ENCODE measurements around the gene CNGA3.

Gene CNGA3

DNA sequence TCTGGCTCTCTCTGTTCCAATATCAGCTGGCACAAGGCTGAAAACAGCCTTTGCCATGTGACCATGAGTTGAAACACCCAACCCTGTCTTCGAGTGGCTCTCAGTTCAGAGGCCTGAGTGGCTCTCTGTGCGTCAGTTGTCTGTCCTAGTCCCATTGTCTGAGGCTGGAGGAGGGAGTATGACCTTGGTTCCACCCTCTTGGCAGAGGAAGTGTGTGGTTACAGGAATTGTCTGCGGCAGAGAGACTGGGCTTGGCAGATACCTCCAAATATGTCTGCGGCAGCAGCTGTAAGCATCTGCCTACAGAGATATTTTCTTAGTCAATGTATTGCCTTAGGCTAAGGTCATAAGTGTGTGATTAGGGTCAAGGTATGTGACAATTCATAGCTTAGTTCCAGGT lies 32.6 kb downstream of the CNGA3 start:
- DNase-seq: no peak

GRCh38 chr2:98379311-98380202 lies 33.3 kb downstream of the CNGA3 start:
- DNase-seq: no peak

DNA sequence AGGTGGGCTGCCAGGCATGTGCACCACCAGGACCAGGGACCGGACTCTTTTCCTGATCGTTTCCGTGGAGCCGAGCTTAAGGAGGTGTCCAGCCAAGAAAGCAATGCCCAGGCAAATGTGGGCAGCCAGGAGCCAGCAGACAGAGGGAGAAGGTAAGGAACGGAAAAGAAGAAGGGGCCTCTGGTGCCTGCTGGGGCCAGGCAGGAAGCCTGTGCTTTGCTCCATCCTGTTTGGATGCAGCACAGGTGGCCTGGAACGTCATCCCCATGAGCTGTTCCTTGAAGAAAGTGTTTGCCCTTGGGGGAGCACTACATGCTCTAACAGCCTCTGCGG lies 33.9 kb downstream of the CNGA3 start:
- DNase-seq: no peak

DNA sequence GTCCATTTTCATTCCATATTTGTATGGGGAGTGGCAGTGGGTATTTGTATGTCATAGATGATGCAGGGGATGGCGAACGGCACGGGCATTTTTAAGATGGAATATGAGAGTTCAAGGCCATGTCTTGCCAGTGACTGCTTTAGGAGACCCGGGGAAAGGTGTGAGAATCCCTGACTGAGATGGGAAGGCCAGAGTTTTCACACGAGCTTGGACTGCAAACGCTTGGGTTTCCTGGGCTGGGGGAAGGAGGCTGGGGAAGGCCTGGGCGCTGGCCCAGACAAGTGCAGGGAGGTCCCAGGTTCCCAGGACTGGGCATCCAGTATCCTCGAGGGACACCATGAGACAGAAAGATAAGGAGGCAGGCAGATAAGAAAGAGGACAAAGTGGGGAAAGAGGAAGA lies 35.2 kb downstream of the CNGA3 start:
- no peak for DNase-seq

GRCh38 chr2:98382086-98382485 lies 35.8 kb downstream of the CNGA3 start:
- no peak for DNase-seq

- DNase-seq: no peak
Measured at GRCh38 chr2:98382739-98383138, 36.5 kb downstream of the CNGA3 start.

- DNase-seq: no peak
Measured at GRCh38 chr2:98383166-98383565, 36.9 kb downstream of the CNGA3 start.

DNA sequence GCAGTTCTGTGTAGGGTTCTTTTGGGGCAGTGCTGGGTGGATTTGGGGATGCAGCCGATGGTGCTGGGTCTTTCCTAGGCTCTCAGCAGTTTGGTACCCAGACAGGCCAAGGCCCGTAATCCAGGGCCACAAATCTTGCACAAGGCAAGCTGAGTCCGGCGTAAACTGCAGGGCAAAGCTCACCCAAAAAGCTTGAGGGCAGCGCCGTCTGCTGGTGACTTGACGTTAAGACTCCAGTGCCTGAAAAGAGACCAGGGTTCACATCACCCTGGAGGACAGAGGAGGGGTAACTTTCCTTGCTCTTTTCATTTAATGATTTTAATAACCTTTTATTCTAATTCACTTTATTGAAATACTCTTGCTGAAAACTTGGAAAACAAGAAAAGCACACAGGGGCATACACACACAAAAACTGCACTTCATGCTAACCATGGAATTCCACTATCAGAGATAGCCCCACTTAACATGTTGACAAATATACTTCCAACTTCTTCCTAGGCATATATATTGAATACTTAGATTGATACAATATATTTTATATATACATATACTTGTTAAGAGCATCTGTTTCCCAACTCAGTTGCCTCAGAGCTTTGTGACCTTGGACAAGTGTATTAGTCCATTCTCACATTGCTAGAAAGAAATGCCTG lies 38.9 kb downstream of the CNGA3 start:
- DNase-seq: peak; percentile 74

- DNase-seq: no peak
Measured at GRCh38 chr2:98387478-98387877, 41.2 kb downstream of the CNGA3 start.

DNA sequence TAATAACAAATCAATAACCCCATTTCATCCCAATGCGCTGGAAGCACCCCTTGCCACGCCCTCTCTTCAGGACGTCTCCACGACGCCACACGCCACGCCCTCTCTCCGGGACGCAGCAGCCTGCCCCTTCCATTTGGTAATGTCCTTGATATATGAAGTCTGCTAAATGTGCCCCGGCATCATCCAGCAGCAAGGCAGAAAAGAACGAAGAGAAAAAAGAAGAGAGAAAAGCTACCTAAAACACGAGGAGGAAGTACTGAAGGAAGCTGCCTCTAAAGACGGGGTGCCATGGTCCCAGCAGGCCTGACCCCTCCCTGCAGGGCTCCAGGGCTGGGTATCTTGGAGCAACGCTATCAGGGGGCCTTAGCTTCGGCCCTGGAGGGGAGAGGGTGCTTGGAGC lies 41.8 kb downstream of the CNGA3 start:
- DNase-seq: no peak

DNA sequence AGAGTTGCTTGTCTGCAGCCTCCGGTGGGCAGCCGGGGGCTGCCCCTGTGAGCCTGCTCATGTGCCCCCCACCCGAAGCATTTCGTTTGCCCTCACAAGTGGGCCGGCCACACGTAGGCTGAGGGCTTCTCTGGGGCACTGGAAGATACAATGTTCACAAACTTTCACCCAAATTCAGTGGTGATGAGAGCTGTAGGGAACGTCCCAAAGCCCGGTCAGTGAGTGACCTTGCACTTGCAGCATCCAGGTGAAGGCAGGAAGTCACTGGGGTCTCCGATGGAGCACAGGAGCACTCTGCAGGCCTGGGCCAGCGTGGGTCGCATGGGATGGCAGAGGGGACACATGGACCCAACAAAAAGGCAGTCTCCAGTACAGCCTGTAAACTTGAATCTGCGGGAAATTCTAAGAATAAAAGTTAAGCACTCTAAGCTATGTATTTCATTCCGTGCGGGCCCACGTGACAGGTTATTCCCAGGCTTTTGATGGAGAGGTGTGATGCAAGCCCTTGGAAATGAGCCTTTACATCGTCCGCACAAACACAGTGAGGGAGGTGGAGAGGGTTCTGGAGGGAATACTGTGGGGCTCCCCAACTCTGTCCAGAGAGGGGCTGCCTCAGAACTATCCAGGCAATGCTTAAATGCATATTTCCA lies 42.5 kb downstream of the CNGA3 start:
- no peak for DNase-seq

DNA sequence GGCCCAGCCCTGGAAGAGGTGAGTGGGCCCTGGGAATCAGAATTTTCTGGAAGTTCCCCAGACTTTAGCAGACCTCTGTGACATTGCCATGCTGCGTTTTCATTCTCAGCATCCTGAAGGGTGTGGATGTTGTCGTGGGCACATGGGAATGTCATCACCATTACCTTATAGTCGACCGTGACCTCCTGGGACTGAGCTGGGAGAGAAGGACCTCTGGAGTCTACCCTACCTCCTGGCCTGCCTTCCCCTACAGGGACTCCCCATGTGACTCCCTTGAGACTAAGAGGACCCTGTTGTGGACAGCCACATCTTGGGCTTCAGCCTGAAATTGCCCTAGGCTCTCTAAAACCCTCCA lies 43.0 kb downstream of the CNGA3 start:
- no peak for DNase-seq

DNA sequence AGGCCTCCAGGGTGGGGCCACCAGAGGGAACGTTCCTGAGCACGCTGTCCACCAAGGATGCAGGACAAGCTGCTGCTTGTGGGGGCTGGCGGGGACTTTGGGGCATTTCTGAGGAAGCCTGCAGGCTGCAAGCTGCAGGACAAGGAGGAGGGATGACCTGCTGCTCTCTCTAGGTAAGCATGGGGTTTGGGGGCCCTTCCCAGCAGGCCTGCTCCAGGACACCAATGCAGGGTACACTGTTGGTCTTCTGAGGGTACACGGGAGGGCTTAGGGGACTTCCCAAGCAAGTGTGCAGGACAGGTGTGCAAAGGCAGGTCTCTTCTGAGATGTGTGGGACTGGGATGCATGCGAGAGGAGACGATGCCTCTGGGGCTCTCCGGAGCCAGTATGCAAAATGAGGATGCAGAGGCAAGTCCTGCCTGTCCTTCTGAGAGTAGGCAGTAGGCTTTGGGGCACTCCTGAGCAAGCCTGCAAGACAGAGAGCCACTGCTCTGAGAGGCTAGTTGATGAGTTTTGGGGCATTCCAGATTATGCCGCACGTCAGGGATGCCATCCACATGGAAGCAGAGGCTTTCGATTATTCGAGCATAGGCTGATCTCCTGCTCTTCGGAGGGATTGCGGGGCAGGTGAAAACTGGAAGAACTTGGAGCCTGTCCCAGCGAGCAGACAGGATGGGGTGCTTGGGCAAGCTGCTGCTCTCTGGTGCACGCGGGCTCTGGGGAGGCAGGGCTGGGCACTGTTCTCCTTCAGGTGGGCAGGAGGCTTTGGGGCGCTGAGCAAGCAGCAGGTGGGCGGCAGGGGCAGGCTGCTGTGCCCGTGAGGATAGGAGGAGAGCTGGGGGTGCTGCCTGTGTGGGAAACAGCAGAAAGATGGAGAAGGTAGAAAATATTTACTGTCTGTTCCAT lies 44.6 kb downstream of the CNGA3 start:
- no peak for DNase-seq

DNA sequence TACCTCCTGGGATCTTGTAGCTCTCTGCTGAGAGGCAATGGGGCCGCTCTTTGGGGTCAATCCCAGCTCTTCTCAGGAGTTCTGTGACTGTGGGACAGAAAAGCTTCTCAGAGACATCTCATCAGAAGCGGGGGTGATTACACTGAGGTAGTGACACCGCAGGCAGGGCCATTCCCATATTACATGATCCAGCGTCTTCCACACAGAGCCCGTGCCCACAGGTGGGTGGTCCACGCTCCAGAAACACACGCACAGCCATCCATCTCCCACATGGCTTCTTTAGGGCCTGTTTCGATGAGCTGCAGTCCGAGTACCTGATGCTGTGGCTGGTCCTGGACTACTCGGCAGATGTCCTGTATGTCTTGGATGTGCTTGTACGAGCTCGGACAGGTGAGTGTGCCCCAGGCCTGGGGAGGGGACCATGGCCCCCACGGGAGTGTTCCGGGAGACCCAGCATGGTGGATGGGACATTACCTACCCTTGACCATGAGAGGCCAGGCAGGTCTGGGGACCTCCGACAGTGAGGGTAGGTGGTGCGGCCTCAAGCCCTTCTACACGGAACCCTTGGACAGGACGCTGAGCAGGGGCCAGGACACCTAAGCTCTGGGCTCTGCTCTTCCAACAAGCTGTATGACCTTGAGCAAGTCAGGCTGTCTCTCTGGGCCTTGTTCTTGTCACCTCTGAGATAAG lies 45.5 kb downstream of the CNGA3 start:
- DNase-seq: no peak

GRCh38 chr2:98393354-98393753 lies 47.1 kb downstream of the CNGA3 start:
- no peak for DNase-seq

- DNase-seq: no peak
Measured at GRCh38 chr2:98394595-98395153, 48.4 kb downstream of the CNGA3 start.

- DNase-seq: no peak
Measured at GRCh38 chr2:98395977-98396376, 49.7 kb downstream of the CNGA3 start.

- DNase-seq: no peak
Measured at GRCh38 chr2:98396745-98397355, 50.6 kb downstream of the CNGA3 start.

- DNase-seq: no peak
Measured at GRCh38 chr2:98399140-98399539, 52.9 kb downstream of the CNGA3 start.

- no peak for DNase-seq
Measured at GRCh38 chr2:98403878-98404277, 57.6 kb downstream of the CNGA3 start.

- DNase-seq: no peak
Measured at GRCh38 chr2:98404556-98405250, 58.4 kb downstream of the CNGA3 start.
